K562 (cell line): ENCODE results near the gene FOSL1. TPM values are rescaled to one million over a fixed set of nuclear protein-coding genes. Genes with fewer than 3 reads are reported as not detected.

Experiments
- BRCA1 ChIP-seq, 2 experiments: fragments of 450-650 bp in 1 of 2; sonication (generic) in 1 of 2; formaldehyde crosslinking in 1 of 2; IDR thresholded peaks; 2 replicates each; pipeline versions ENCODE4 v1.5.0 to v1.6.1; 2017 to 2020; ENCODE audit warnings: mild to moderate bottlenecking in 1 of 2, missing genetic modification reagents in 1 of 2
- ILF3 ChIP-seq: fragments of 450-650 bp; IDR thresholded peaks from 2 replicates; pipeline ENCODE4 v1.6.1; 2018; ENCODE audit warnings: antibody characterized with exemption, mild to moderate bottlenecking, moderate library complexity, borderline replicate concordance
- KLF10 ChIP-seq: fragments of 250-450 bp; sonication (Bioruptor Pico); IDR thresholded peaks from 2 replicates; pipeline ENCODE4 v1.6.1; 2021; ENCODE audit warnings: matching md5 sums
- MCM5 ChIP-seq: fragments of 450-650 bp; IDR thresholded peaks from 2 replicates; pipeline ENCODE4 v1.6.1; 2016; ENCODE audit warnings: low read depth
- MECOM ChIP-seq: fragments of 250-450 bp; sonication (Bioruptor Pico); IDR thresholded peaks from 2 replicates; pipeline ENCODE4 v1.8.0; 2022; ENCODE audit warnings: inconsistent platforms
- REST ChIP-seq, 2 experiments: fragments of 450-650 bp; formaldehyde crosslinking in 1 of 2; IDR thresholded peaks; 2 replicates each; pipeline versions ENCODE4 v1.4.0 to v1.6.1; 2014 to 2020; ENCODE audit warnings: mild to moderate bottlenecking in 2 of 2, borderline replicate concordance in 1 of 2, low read depth in 1 of 2
- SREBF2 ChIP-seq: sonication (generic); formaldehyde crosslinking; IDR thresholded peaks from 2 replicates; pipeline ENCODE4 v1.4.0; 2020; ENCODE audit warnings: mild to moderate bottlenecking, missing genetic modification reagents
- ZNF24 ChIP-seq: fragments of 450-650 bp; IDR thresholded peaks from 2 replicates; pipeline ENCODE4 v1.6.1; 2016
- ZNF589 ChIP-seq: fragments of 200-800 bp; sonication (Bioruptor generic); IDR thresholded peaks from 2 replicates; pipeline ENCODE4 v1.6.1; 2016; ENCODE audit warnings: low read depth, missing genetic modification characterization, missing compliant biosample characterization
- ZNF644 ChIP-seq: fragments of 200-800 bp; sonication (Bioruptor generic); IDR thresholded peaks from 2 replicates; pipeline ENCODE4 v1.6.1; 2016; ENCODE audit warnings: low read depth, missing genetic modification characterization, missing compliant biosample characterization
- polyA plus RNA-seq, 8 experiments: library from polyadenylated mRNA; depleted of rRNA in 4 of 8; stranded (reverse) in 5 of 8; unstranded in 3 of 8; fragments of >200 nt; fragmentation: Nextera tagmentation in 2 of 8; fragmentation: Illumina TruSeq in 1 of 8; extraction: Ambion mirVana in 2 of 8; extraction: Trizol in 1 of 8; gene quantifications; 2 replicates each; pipeline versions ENCODE4 v1.2.1 to v1.2.3, GENCODE V29; 2011 to 2014; ENCODE audit warnings: inconsistent platforms in 1 of 8, missing spikeins in 1 of 8
- total RNA-seq, 7 experiments: library from RNA; depleted of rRNA in 6 of 7; stranded (reverse); fragments of >200 nt in 6 of 7; fragmentation: Illumina TruSeq in 2 of 7; extraction: Trizol in 2 of 7; gene quantifications; 2 replicates each; pipeline versions ENCODE4 v1.2.1 to v1.2.3, GENCODE V29; 2011 to 2021; ENCODE audit warnings: low replicate concordance in 1 of 7

Gene FOSL1
- total and polyA plus RNA-seq, 9 of the 15 experiments (the other 6 are each of a cell fraction or from before 2014, with no cell fraction given): 3.5 to 39.6 (median 10.0) TPM

- TF ChIP-seq KLF10 (CRISPR knock-in tag) (no peak), MECOM (CRISPR knock-in tag) (no peak), SREBF2 (no peak), ILF3 (no peak), ZNF644 (tag) (no peak; the same call in 1 of the 2 replicates), ZNF24 (no peak), REST (IDR thresholded peaks at IDR 0.05; ENCODE audit: borderline replicate concordance) (no peak), REST (CRISPR knock-in tag; IDR thresholded peaks at IDR 0.05; ENCODE audit: low read depth) (no peak), MCM5 (no peak), BRCA1 (IDR thresholded peaks at IDR 0.05) (no peak), BRCA1 (CRISPR knock-in tag; IDR thresholded peaks at IDR 0.05) (no peak), ZNF589 (CRISPR knock-in tag) (no peak)
Observed at GRCh38 chr11:65857500-65857852, 42.7 kb downstream of the FOSL1 start (continued).
